Astrocyte (in vitro differentiated cells and primary cell): ENCODE measurements around the gene CHMP1A. TPM values are rescaled to one million over a fixed set of nuclear protein-coding genes. Genes with fewer than 3 reads are reported as not detected.

Experiments used
- DNase-seq: peaks from one replicate; pipeline ENCODE4 v3.0.0-alpha.2; 2010; ENCODE audit warnings: low read depth
- FAIRE-seq: peaks from 2 replicates; lab custom pipeline; 2011; peaks lifted over from hg19 to GRCh38; lab: Jason Lieb, UNC
- H2AFZ ChIP-seq: 2 replicates; pipeline ENCODE4 v1.6.0; 2012; ENCODE audit warnings: low read depth, low read length, inconsistent platforms
- H3K27ac ChIP-seq: 2 replicates; pipeline ENCODE4 v1.5.1; 2011; ENCODE audit warnings: low read depth, low read length, inconsistent platforms
- H3K27me3 ChIP-seq: 2 replicates; pipeline ENCODE4 v1.6.0; 2011; ENCODE audit warnings: low read length, inconsistent platforms; ENCODE audit not compliant: insufficient read depth
- H3K36me3 ChIP-seq: 2 replicates; pipeline ENCODE4 v1.5.1; 2011; ENCODE audit warnings: low read length, inconsistent platforms; ENCODE audit not compliant: insufficient read depth
- H3K4me1 ChIP-seq: 2 replicates; pipeline ENCODE4 v1.5.1; 2011; ENCODE audit warnings: low read length, inconsistent platforms; ENCODE audit not compliant: insufficient read depth
- H3K4me2 ChIP-seq: 2 replicates; pipeline ENCODE4 v1.6.0; 2012; ENCODE audit warnings: low read length, inconsistent platforms
- H3K4me3 ChIP-seq: 2 replicates; pipeline ENCODE4 v1.5.1; 2011; ENCODE audit warnings: low read depth, mild to moderate bottlenecking, low read length, inconsistent platforms; ENCODE audit not compliant: insufficient read depth
- H3K79me2 ChIP-seq: 2 replicates; pipeline ENCODE4 v1.6.0; 2012; ENCODE audit warnings: mild to moderate bottlenecking, low read length, inconsistent platforms; ENCODE audit not compliant: insufficient read depth
- H3K9ac ChIP-seq: 2 replicates; pipeline ENCODE4 v1.6.0; 2012; ENCODE audit warnings: mild to moderate bottlenecking, low read length, inconsistent platforms
- H3K9me3 ChIP-seq: 2 replicates; pipeline ENCODE4 v1.5.1; 2012; ENCODE audit warnings: low read depth, mild to moderate bottlenecking, low read length, inconsistent platforms; ENCODE audit not compliant: insufficient read depth
- H4K20me1 ChIP-seq: 2 replicates; pipeline ENCODE4 v1.6.0; 2012; ENCODE audit warnings: low read length, inconsistent platforms; ENCODE audit not compliant: insufficient read depth
- H3K27ac Mint-ChIP-seq: one replicate; pipeline ENCODE4 v1.8.0; 2021; ENCODE audit warnings: mild to moderate bottlenecking, mixed read lengths; ENCODE audit not compliant: unreplicated experiment
- H3K27me3 Mint-ChIP-seq: one replicate; pipeline ENCODE4 v1.8.0; 2021; ENCODE audit warnings: low read depth, mixed read lengths; ENCODE audit not compliant: unreplicated experiment
- H3K36me3 Mint-ChIP-seq: one replicate; pipeline ENCODE4 v1.8.0; 2021; ENCODE audit warnings: low read depth, mixed read lengths; ENCODE audit not compliant: unreplicated experiment
- H3K4me1 Mint-ChIP-seq: one replicate; pipeline ENCODE4 v1.8.0; 2021; ENCODE audit warnings: low read depth, mixed read lengths; ENCODE audit not compliant: unreplicated experiment
- H3K4me3 Mint-ChIP-seq: one replicate; pipeline ENCODE4 v1.8.0; 2021; ENCODE audit warnings: mild to moderate bottlenecking, moderate library complexity, mixed read lengths; ENCODE audit not compliant: unreplicated experiment
- H3K9me3 Mint-ChIP-seq: one replicate; pipeline ENCODE4 v1.8.0; 2021; ENCODE audit warnings: mild to moderate bottlenecking, mixed read lengths; ENCODE audit not compliant: unreplicated experiment
- CTCF ChIP-seq: IDR thresholded peaks from 2 replicates; pipeline ENCODE4 v1.5.1; 2011; ENCODE audit warnings: low read depth, mild to moderate bottlenecking, inconsistent platforms, low read length, moderate library complexity; ENCODE audit not compliant: insufficient read depth
- EZH2 ChIP-seq: IDR thresholded peaks from 2 replicates; pipeline ENCODE4 v1.6.1; 2012; ENCODE audit warnings: mild to moderate bottlenecking, low read length, inconsistent platforms; ENCODE audit not compliant: insufficient read depth
- total RNA-seq: library from RNA; stranded (reverse); gene quantifications from 2 replicates; pipeline ENCODE4 v1.2.1, GENCODE V29; 2021

The CHMP1A gene
- total RNA-seq, 1 donor from 2014 or later = 85.7 TPM

- Histone ChIP-seq H3K4me2 (no peak overlapping the region), H3K36me3 (peaks cover 7% of the 10 kb centered on the region), H2AFZ (no peak overlapping the region), H3K4me1 (peaks cover 14% of the 10 kb centered on the region), H4K20me1 (peaks cover 42% of the 10 kb centered on the region), H3K9ac (no peak overlapping the region), H3K79me2 (no peaks in the 10 kb centered on the region), H3K9me3 (no peaks in the 10 kb centered on the region), H3K27ac (no peak overlapping the region), H3K4me3 (no peak overlapping the region), H3K27me3 (no peaks in the 10 kb centered on the region)
- H3K9me3 Mint-ChIP-seq = no peaks in the 10 kb centered on the region
- TF ChIP-seq EZH2 (no peak), CTCF (no peak)
- peaks cover 11% of the 10 kb centered on the region for H3K36me3 Mint-ChIP-seq
- no peak overlapping the region for H3K4me3 Mint-ChIP-seq
- FAIRE-seq = no peak
- H3K4me1 Mint-ChIP-seq = no peaks in the 10 kb centered on the region
- H3K27me3 Mint-ChIP-seq = no peaks in the 10 kb centered on the region
- H3K27ac Mint-ChIP-seq = no peak overlapping the region
- no peak for DNase-seq
Observed at GRCh38 chr16:89697616-89698331, 40.3 kb upstream of the CHMP1A start.

DNA sequence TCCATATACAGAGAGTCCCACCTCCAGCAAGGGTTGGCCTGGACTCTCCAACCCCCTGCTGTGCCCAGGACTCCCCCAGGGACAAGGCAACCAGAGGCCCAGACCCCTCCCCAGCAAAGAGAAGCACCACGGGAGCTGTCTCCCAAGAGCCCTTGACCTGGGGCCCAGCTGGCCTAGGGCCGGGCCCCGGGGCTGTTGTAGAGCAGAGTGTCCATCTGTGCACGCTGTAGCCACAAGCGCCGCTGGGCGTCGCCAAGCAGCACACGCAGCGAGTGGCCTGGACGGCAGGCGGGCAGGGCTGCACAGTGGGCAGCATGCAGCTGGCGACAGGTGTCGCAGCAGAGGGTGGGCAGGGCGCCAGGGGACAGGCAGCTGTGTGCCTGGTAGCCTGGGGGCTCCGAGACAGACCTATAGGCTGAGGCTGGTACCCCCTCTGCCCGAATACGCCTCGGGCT, 39.7 kb upstream of the CHMP1A start:
- H3K36me3 Mint-ChIP-seq = peaks cover 11% of the 10 kb centered on the region
- no peak overlapping the region for H3K27ac Mint-ChIP-seq
- TF ChIP-seq EZH2 (no peak), CTCF (no peak)
- Histone ChIP-seq H3K79me2 (no peaks in the 10 kb centered on the region), H3K36me3 (peaks cover 7% of the 10 kb centered on the region), H2AFZ (no peak overlapping the region), H3K9me3 (no peaks in the 10 kb centered on the region), H4K20me1 (peaks cover 42% of the 10 kb centered on the region), H3K9ac (no peak overlapping the region), H3K27me3 (no peaks in the 10 kb centered on the region), H3K4me2 (no peak overlapping the region), H3K4me3 (no peak overlapping the region), H3K27ac (no peak overlapping the region), H3K4me1 (peaks cover 14% of the 10 kb centered on the region)
- DNase-seq (no peak), FAIRE-seq (no peak)
- no peaks in the 10 kb centered on the region for H3K9me3 Mint-ChIP-seq
- H3K27me3 Mint-ChIP-seq = no peaks in the 10 kb centered on the region
- H3K4me3 Mint-ChIP-seq = no peak overlapping the region
- H3K4me1 Mint-ChIP-seq = no peaks in the 10 kb centered on the region

DNA sequence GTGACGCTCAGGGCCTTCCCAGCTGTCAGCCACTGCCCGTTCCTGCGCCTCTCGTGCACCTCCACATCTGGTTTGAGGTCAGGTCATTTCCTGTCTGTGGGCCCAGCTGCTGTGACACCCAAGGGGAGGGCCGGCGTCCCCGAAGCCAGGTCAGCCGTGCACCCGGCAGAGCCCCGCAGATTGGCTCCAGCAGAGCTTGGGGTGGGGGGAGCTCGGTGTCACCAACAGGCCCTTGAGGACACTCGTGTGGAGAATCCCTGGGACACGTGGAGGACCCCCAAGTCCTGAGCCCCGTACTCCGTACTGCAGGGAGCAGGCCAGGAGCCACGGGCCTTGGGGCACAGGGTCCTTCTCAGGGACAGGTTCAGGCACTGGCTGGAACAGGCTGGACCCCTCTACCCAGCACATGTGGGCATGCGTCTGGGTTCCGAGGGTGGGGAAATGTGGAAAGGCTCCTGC, 39.2 kb upstream of the CHMP1A start:
- Histone ChIP-seq H3K4me1 (peaks cover 12% of the 10 kb centered on the region), H3K4me2 (no peak overlapping the region), H3K27ac (no peak overlapping the region), H3K27me3 (no peaks in the 10 kb centered on the region), H3K9me3 (no peaks in the 10 kb centered on the region), H3K79me2 (no peaks in the 10 kb centered on the region), H3K36me3 (peaks cover 7% of the 10 kb centered on the region), H3K4me3 (no peak overlapping the region), H2AFZ (no peak overlapping the region), H4K20me1 (peaks cover 42% of the 10 kb centered on the region), H3K9ac (no peak overlapping the region)
- FAIRE-seq (no peak), DNase-seq (no peak)
- Mint-ChIP-seq H3K4me3 (no peak overlapping the region), H3K27me3 (no peaks in the 10 kb centered on the region), H3K4me1 (no peaks in the 10 kb centered on the region), H3K27ac (no peak overlapping the region), H3K36me3 (peaks cover 15% of the 10 kb centered on the region), H3K9me3 (no peaks in the 10 kb centered on the region)
- TF ChIP-seq EZH2 (no peak), CTCF (no peak)
